ENCODE measurements around the gene PSMG4.

DNA sequence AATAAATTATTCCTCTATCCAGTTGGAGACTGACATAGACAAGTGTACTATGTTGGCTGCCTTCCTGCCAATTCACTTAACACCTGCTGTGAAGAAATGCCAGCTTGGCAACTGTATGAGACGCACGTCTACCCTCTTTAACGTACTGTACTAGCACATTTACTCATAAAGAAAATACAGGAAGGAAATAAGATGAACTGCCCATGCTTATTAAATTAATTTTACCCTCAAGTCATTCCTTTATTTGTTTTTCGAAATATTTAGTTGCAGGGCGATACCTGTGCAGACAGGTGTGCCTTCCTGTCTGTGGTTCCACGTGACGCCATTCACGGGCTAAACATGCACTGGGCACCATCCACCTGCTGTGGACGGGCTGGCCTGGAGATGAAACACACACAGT is 52.0 kb downstream of the PSMG4 start:
- no peak for TF ChIP-seq POLR2A (IDR thresholded peaks at IDR 0.05)
- TF ChIP-seq, protein P1, sequence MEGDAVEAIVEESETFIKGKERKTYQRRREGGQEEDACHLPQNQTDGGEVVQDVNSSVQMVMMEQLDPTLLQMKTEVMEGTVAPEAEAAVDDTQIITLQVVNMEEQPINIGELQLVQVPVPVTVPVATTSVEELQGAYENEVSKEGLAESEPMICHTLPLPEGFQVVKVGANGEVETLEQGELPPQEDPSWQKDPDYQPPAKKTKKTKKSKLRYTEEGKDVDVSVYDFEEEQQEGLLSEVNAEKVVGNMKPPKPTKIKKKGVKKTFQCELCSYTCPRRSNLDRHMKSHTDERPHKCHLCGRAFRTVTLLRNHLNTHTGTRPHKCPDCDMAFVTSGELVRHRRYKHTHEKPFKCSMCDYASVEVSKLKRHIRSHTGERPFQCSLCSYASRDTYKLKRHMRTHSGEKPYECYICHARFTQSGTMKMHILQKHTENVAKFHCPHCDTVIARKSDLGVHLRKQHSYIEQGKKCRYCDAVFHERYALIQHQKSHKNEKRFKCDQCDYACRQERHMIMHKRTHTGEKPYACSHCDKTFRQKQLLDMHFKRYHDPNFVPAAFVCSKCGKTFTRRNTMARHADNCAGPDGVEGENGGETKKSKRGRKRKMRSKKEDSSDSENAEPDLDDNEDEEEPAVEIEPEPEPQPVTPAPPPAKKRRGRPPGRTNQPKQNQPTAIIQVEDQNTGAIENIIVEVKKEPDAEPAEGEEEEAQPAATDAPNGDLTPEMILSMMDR (IDR thresholded peaks at IDR 0.05): no peak
